Fibroblast of skin of back (primary cell): ENCODE data around the gene NODAL.
A peak's percentile ranks its signal among the peaks of the same experiment; 100 is the strongest.

Experiments used
- DNase-seq: peaks from one replicate; pipeline ENCODE4 v3.0.0-alpha.2; 2013

The NODAL gene

GRCh38 chr10:70432561-70433263 is 8.8 kb downstream of the NODAL start:
- no peak for DNase-seq

- no peak for DNase-seq
These were observed 9.4 kb downstream of the NODAL start for GRCh38 chr10:70432101-70432500.

- no peak for DNase-seq
These were observed 10.7 kb downstream of the NODAL start for GRCh38 chr10:70430493-70431445.

- no peak for DNase-seq
These were observed 14.7 kb downstream of the NODAL start for GRCh38 chr10:70426823-70427222.

- no peak for DNase-seq
These were observed 16.4 kb downstream of the NODAL start for GRCh38 chr10:70425096-70425495.

- no peak for DNase-seq
These were observed 17.2 kb downstream of the NODAL start for GRCh38 chr10:70424320-70424719.

- no peak for DNase-seq
These were observed 22.8 kb downstream of the NODAL start for GRCh38 chr10:70418713-70419112.

GRCh38 chr10:70418229-70418628 is 23.3 kb downstream of the NODAL start:
- DNase-seq = peak; percentile 73

GRCh38 chr10:70417568-70417967 is 23.9 kb downstream of the NODAL start:
- no peak for DNase-seq

- no peak for DNase-seq
These were observed 29.1 kb downstream of the NODAL start for GRCh38 chr10:70412356-70412755.

- DNase-seq = no peak
These were observed 30.9 kb downstream of the NODAL start for GRCh38 chr10:70410608-70411007.

GRCh38 chr10:70409772-70410171 is 31.7 kb downstream of the NODAL start:
- DNase-seq = no peak

- peak; percentile 91 for DNase-seq
These were observed 36.2 kb downstream of the NODAL start for GRCh38 chr10:70405037-70405824.

- peak; percentile 26 for DNase-seq
These were observed 36.8 kb downstream of the NODAL start for GRCh38 chr10:70404787-70405036.

GRCh38 chr10:70404036-70404786 is 37.3 kb downstream of the NODAL start, which contains the start of gene EIF4EBP2:
Gene EIF4EBP2, plus strand, starts transcription at chr10:70404145. Its CDS starts 257 bp downstream, at chr10:70404402.
- DNase-seq = peak; percentile 93

GRCh38 chr10:70403483-70404035 is 37.9 kb downstream of the NODAL start:
- DNase-seq = no peak

GRCh38 chr10:70399177-70399576 is 42.3 kb downstream of the NODAL start:
- DNase-seq = no peak

GRCh38 chr10:70396140-70396539 is 45.3 kb downstream of the NODAL start:
- DNase-seq = no peak

GRCh38 chr10:70391654-70392053 is 49.8 kb downstream of the NODAL start:
- no peak for DNase-seq
